CMK (cell line): ENCODE measurements around the gene SLC35F1.
"Not testable (repeated sequence)": the region's sequence is repeated elsewhere in the genome, so short reads cannot be mapped to it uniquely, and the experiment has no call there.

Source experiments
- DNase-seq: peaks from one replicate; pipeline ENCODE4 v3.0.0-alpha.2; 2010; ENCODE audit warnings: low read depth

The SLC35F1 gene

DNA sequence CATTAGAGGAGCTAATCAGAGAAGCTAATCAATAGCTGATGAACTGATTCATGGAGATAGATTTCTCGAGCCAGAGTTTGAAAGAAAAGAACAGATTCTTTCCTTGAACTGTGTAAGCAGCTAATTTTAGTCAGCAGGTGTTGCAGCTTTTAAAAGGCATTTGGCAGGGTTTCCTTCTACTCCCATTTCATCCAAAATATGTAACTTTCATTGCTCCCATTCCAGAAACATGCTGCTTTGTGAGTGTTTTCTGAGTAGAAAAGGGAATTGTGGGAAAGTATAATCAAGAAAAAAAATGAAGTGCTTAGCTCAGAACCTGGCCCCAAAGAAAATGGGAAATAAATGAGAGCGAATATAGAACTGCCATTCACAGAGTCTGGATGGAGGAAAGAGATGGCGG, 20.8 kb downstream of the SLC35F1 start:
- DNase-seq, result no peak

DNA sequence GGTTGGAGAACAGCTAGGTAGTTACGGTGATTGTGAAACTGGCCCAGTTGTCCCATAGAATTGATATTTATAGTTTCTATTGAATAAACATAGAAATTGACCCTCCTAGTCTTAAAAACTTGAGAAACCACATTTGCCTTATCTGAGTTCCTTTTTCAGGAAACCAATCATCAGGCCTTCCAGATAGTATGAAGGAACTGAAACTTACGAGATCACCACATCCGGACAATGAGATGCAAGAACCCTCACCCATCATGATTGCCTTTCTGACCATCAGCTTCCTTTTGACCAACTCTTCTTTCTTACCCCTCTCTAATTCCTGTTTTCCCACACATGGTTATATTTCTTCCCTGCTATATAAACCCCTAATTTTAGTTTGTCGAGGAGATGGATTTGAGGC, 21.8 kb downstream of the SLC35F1 start:
- peak; percentile 58 for DNase-seq

- no peak for DNase-seq
Observed at GRCh38 chr6:117929501-117929900, 22.4 kb downstream of the SLC35F1 start.

DNA sequence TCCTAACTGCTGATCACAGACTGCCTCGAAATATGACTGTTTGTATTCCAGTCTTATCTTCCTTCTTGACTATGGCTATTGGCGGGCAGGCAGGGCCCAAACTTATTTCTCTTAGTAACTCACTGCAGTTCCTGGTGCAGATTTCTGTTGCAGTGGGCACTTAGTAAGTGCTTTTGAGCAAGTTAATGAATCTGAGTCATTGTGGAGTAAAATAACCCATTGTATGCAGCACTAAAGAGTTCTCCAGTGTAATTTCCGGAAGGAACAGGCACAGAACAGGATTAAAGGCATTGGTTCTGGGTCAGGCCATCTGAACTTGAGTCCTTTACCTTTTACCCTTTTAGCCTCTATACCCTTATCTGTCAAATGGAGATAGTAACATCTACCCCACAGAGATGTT, 23.6 kb downstream of the SLC35F1 start:
- no peak for DNase-seq

DNA sequence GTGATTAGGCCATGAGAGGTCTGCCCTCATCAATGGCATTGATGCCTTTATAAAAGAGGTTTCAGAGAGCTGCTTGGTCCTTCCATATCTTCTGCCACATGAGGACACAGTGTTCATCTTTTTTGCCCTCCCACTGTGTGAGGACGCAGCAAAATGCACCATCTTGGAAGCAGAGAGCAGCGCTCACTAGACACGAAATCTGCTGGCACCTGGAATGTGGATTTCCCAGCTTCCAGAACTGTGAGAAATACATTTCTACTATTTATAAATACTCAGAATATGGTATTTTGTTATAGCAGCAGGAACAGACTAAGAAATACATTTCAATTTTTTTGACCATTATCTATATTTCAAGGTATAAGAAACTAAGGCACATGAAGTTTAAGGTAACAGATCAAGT, 24.9 kb downstream of the SLC35F1 start:
- no peak for DNase-seq

GRCh38 chr6:117932676-117933075, 25.6 kb downstream of the SLC35F1 start:
- DNase-seq, result peak; percentile 22

DNA sequence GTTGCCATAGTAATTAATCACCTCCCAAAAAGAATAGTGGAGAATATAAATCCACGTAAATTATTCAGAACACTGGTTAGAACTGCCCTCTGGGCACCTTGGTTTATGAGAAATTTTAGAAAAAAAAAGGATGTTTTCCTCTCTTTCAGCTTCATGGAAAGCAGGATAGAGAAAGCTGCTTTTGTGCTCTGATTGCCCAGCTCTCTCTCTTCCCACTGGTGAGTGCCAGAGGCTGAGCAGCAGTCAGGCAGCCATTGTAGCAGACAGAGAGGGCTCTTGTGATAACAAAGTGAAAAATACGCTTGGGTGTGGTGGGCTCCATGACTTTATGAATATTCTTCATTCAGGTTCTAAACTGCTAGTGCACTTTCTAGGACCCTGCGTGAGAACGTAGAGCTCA, 26.4 kb downstream of the SLC35F1 start:
- DNase-seq, result no peak

GRCh38 chr6:117938311-117938995, 31.4 kb downstream of the SLC35F1 start:
- no peak for DNase-seq

DNA sequence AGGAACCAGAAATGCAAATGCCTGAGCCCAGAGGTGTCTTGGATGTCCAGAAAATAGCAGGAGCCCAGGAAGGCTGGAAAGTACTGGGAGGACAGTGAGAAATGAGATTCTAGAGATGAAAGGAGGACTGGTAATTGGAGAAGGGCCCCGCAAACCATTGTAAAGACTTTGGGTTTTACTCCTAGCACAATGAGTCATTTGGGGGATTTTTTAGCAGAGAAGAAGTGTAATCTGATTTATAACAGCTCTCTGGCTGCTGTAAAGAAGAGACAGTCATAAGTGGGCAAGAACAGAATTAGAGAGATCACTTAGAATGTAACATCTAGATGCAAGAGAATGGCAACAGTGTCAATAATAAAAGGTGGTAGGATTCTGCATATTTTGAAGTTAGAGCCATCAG, 40.2 kb downstream of the SLC35F1 start:
- no peak for DNase-seq

- no peak for DNase-seq
Observed at GRCh38 chr6:117951783-117952182, 44.7 kb downstream of the SLC35F1 start.

DNA sequence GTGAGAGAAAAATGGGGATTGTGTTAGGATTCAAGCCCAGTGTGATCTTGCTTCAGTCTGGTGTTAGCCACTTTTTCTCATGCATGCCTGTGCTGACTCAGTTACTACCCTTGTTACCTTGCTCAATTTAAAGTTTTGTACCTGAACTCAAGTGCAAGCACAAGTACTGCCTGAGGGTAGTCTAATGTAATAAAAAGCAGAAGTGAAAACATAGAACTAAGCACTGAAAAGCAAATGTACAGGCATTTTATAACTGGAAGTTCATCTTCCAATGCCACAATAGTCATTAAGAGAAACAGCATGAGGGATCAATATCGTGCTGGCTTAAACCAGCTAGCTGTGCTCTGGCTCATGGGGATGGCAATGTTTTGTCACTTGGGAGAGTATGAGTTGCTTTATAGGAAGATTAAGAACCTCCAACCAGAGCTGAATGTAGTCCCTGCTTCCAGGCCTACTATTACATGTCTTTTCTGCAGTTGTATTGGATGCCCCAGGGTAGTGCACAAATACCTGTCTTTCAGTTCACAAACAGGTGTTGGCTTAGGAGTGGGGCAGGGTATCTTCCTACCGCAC, 48.7 kb downstream of the SLC35F1 start:
- DNase-seq, result no peak

GRCh38 chr6:117956386-117956785, 49.3 kb downstream of the SLC35F1 start:
- DNase-seq, result no peak

DNA sequence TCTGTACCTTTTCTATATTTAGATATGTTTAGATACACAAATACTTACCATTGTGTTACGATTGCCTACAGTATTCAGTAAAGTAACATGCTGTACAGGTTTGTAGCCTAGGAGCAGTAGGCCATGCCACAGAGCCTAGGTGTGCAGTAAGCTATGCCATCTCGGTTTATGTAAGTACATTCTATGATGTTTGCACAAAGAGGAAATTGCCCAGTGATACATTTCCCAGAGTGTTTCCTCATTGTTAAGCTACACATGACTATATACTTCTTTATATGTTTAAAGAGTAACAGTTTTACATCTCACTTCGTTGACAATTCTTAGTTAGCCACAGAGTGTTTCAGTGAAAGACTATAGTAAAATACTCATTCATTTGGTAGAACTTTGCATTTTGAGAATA, 51.5 kb downstream of the SLC35F1 start:
- DNase-seq, result no peak

- DNase-seq, result no peak
Observed at GRCh38 chr6:117960877-117961276, 53.8 kb downstream of the SLC35F1 start.

- no peak for DNase-seq
Observed at GRCh38 chr6:117961301-117961700, 54.2 kb downstream of the SLC35F1 start.

DNA sequence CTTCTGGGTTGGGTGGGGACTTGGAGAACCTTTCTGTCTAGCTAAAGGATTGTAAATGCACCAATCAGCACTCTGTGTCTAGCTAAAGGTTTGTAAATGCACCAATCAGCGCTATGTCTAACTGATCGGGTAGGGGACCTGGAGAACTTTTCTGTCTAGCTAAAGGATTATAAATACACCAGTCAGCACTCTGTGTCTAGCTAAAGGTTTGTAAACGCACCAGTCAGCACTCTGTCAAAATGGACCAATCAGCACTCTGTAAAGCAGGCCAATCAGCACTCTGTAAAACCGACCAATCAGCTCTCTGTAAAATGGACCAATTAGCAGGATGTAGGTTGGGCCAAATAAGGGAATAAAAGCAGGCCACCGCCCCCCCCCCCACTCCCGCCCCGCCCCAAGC, 58.7 kb downstream of the SLC35F1 start:
- DNase-seq, result not testable (repeated sequence)

- no peak for DNase-seq
Observed at GRCh38 chr6:117971637-117972036, 64.6 kb downstream of the SLC35F1 start.

DNA sequence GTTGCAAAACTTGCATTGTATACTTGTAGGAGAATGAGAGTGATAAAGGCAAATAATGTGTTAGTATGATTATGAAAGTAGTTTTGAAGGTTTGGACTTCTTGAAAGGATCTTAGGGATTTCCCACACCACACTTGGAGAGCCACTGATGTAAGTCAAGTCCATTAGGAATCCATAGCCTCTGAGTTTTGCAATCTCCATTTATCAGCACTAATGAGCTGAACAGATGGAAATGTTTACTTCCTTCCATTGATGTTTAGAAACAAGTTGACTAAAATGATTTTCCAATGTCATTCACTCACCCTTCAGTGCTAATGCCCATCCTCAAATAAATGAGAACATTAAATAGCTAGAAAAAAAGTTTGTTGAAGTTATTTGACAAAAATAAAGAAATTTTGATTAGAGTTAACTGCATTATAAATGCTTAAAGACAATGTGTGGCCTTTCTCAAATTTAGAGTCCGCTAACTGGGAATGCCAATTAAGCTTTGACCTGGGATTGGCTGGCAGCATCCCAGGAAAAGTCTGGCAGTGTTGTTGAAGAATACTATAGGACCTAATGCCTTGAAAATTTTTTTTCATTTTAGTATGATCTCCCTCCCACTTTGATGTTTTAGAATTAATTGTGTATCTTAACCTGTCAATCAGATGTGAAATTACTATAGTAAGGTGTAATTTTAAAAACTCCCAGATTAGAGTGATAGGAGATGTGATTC, 68.0 kb downstream of the SLC35F1 start:
- no peak for DNase-seq

GRCh38 chr6:117976030-117976651, 69.1 kb downstream of the SLC35F1 start:
- peak; percentile 8 for DNase-seq

DNA sequence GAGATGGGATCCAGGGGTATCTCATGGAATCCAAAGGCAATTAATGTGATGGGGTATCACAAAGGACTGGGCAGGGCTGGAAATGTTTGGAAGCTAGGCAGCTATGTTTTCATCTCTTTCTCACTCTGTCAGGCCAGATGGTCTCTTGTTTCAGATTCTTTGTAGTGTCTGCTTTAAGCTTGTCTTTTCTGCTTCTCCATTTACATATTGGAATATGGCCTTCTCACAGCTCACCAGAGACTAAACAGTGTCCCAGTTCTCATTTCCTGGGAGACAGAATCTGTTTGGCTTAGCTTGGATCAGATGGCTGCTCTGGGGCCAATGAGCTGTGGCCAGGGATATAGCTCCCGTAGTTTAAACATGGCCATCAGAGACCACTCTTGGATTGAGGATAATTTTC, 78.9 kb downstream of the SLC35F1 start:
- no peak for DNase-seq

DNA sequence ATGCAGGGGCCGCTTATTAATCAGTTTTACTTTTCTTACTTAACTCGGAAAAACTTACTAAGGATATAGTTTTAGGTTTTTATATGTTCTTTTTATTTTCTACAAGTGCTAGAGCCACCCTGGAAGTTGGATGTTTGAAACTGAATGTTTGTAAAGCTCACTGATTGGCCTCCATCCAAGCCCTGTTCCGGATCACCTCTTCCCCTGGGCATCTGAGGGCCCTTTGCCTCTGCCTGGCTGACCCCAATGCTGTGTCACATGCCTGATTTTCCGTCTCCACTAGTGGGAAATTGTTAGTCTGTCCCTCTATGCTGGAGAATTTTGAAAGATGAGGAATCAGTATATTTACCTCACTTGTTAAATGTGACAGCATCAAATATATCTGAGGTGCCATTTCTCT, 79.3 kb downstream of the SLC35F1 start:
- no peak for DNase-seq

GRCh38 chr6:117989086-117989485, 82.0 kb downstream of the SLC35F1 start:
- DNase-seq, result no peak

DNA sequence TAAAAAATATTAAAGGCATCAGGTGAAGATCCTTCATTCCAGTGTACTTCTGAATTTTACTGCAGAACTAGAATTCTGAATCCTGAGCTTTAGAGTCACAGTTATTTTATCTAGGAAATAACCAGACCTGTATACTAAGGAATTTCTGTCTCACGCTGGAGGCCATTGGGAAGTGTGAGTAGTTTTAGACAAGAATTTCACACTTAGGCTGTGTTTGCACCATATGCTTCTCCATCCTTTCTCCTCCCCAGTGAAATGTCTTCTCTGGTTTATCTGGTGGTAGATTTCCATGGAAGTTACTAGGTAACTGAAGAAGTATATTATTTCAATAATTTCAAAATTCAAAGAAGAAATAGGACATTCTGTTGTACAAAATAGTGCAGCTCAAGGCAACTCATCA, 83.1 kb downstream of the SLC35F1 start:
- DNase-seq, result no peak
